Hematopoietic multipotent progenitor cell treated with erythropoietin and hydrocortisone succinate and interleukin-3 and kit ligand, for 15 days (in vitro differentiated cells): ENCODE results near the gene CRMP1.

ENCODE experiments used
- DNase-seq: peaks from one replicate; pipeline ENCODE4 v3.0.0-alpha.2; 2015; ENCODE audit warnings: low spot score

CRMP1 gene

GRCh38 chr4:5919571-5919970 is 26.7 kb upstream of the CRMP1 start:
- DNase-seq: no peak

GRCh38 chr4:5919044-5919443 is 26.2 kb upstream of the CRMP1 start:
- DNase-seq: no peak

GRCh38 chr4:5918331-5918985 is 25.6 kb upstream of the CRMP1 start:
- DNase-seq: no peak

- DNase-seq: no peak
Measured at GRCh38 chr4:5917672-5918071, 24.8 kb upstream of the CRMP1 start.

- no peak for DNase-seq
Measured at GRCh38 chr4:5916229-5916628, 23.3 kb upstream of the CRMP1 start.

GRCh38 chr4:5913454-5913853 is 20.6 kb upstream of the CRMP1 start:
- no peak for DNase-seq

GRCh38 chr4:5912614-5913019 is 19.7 kb upstream of the CRMP1 start:
- no peak for DNase-seq

- no peak for DNase-seq
Measured at GRCh38 chr4:5908876-5909427, 16.1 kb upstream of the CRMP1 start.

- no peak for DNase-seq
Measured at GRCh38 chr4:5906191-5906590, 13.3 kb upstream of the CRMP1 start.

GRCh38 chr4:5905714-5906113 is 12.8 kb upstream of the CRMP1 start:
- no peak for DNase-seq

- no peak for DNase-seq
Measured at GRCh38 chr4:5900844-5901243, 8.0 kb upstream of the CRMP1 start.

GRCh38 chr4:5899881-5900280 is 7.0 kb upstream of the CRMP1 start:
- DNase-seq: no peak

GRCh38 chr4:5899396-5899795 is 6.5 kb upstream of the CRMP1 start:
- DNase-seq: no peak

- no peak for DNase-seq
Measured at GRCh38 chr4:5897674-5898073, 4.8 kb upstream of the CRMP1 start.

- DNase-seq: no peak
Measured at GRCh38 chr4:5895287-5895686, 2.4 kb upstream of the CRMP1 start.

GRCh38 chr4:5894266-5894665 is 1.4 kb upstream of the CRMP1 start:
- no peak for DNase-seq

- no peak for DNase-seq
Measured at GRCh38 chr4:5893591-5893990, 705 bp upstream of the CRMP1 start.

- DNase-seq: no peak
Measured at GRCh38 chr4:5892323-5893003, 423 bp downstream of the CRMP1 start.

GRCh38 chr4:5891563-5892322 is 1.1 kb downstream of the CRMP1 start:
- DNase-seq: no peak

- DNase-seq: no peak
Measured at GRCh38 chr4:5890063-5890727, 2.7 kb downstream of the CRMP1 start.

GRCh38 chr4:5889002-5889696 is 3.7 kb downstream of the CRMP1 start:
- no peak for DNase-seq
